Left ventricle myocardium inferior (tissue), 1 donor: Measurements from ENCODE around the gene TBCD. TPM values are rescaled to one million over a fixed set of nuclear protein-coding genes. Genes with fewer than 3 reads are reported as not detected.

Experiments
- DNase-seq: peaks from one replicate; pipeline ENCODE4 v3.0.0-alpha.2; 2020
- H3K27ac ChIP-seq: fragments of 200-600 bp; replicated peaks from 2 replicates; pipeline ENCODE4 v1.8.0; 2021
- H3K27me3 ChIP-seq: fragments of 200-600 bp; 2 replicates; pipeline ENCODE4 v1.8.0; 2021; ENCODE audit warnings: low read depth
- H3K36me3 ChIP-seq: fragments of 200-600 bp; 2 replicates; pipeline ENCODE4 v1.8.0; 2021
- H3K4me1 ChIP-seq: fragments of 200-600 bp; 2 replicates; pipeline ENCODE4 v1.8.0; 2021
- H3K4me3 ChIP-seq: fragments of 200-600 bp; 2 replicates; pipeline ENCODE4 v1.8.0; 2021; ENCODE audit warnings: mild to moderate bottlenecking, moderate library complexity
- H3K9me3 ChIP-seq: fragments of 200-600 bp; replicated peaks from 2 replicates; pipeline ENCODE4 v1.8.0; 2021
- intact Hi-C: fragments of 100-400 bp; cut with micrococcal nuclease; formaldehyde crosslinking; loops from one replicate; pipeline ENCODE4 v1.11.0; 2022
- total RNA-seq: library from RNA; stranded (reverse); fragmentation: NEBNext Ultra II Directional; extraction: Animal tissue kit (Norgen Biotek cat#: 25700); gene quantifications from one replicate; pipeline ENCODE4 v1.2.1, GENCODE V29; 2021
- TF ChIP-seq, protein P1 (sequence below): fragments of 200-600 bp; IDR thresholded peaks from 2 replicates; pipeline ENCODE4 v1.8.0; 2021; ENCODE audit warnings: antibody characterized with exemption, mild to moderate bottlenecking, borderline replicate concordance
- donor health status: DM: no; HTN: yes; CAD: no; lungs with severe emphysema.

The TBCD gene
- total RNA-seq, 1 donor from 2014 or later, result 48.0 TPM

GRCh38 chr17:82898976-82899514 lies 147.2 kb downstream of the TBCD start:
- intact Hi-C loops, result no loop called here
- Histone ChIP-seq H3K27ac (no peak overlapping the region), H3K4me1 (peaks cover 6% of the 10 kb centered on the region), H3K27me3 (no peaks in the 10 kb centered on the region), H3K4me3 (no peak overlapping the region), H3K9me3 (no peaks in the 10 kb centered on the region), H3K36me3 (peaks cover 33% of the 10 kb centered on the region)
- no peak for DNase-seq
- TF ChIP-seq, protein P1, sequence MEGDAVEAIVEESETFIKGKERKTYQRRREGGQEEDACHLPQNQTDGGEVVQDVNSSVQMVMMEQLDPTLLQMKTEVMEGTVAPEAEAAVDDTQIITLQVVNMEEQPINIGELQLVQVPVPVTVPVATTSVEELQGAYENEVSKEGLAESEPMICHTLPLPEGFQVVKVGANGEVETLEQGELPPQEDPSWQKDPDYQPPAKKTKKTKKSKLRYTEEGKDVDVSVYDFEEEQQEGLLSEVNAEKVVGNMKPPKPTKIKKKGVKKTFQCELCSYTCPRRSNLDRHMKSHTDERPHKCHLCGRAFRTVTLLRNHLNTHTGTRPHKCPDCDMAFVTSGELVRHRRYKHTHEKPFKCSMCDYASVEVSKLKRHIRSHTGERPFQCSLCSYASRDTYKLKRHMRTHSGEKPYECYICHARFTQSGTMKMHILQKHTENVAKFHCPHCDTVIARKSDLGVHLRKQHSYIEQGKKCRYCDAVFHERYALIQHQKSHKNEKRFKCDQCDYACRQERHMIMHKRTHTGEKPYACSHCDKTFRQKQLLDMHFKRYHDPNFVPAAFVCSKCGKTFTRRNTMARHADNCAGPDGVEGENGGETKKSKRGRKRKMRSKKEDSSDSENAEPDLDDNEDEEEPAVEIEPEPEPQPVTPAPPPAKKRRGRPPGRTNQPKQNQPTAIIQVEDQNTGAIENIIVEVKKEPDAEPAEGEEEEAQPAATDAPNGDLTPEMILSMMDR, result no peak

DNA sequence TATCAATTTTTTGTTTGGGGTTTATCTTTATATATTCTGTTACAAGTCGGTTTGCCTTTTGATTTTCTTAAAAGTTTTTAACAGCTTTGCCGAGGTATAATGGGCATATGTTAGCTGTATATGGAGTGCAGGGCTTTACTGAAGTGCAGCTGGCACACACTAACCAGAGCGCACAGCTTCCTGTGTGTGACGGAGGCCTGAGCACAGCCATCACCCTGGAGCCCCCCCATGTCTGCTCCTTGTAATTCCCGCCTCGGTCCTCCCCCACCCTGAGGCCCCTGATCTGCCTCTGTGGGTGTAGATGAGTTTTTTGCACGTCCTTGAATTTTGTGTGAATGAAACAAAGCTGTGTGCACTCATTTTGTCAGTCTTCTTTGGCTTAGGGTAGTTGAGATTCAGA lies 148.1 kb downstream of the TBCD start:
- intact Hi-C loops, result no loop called here
- peaks cover 42% of the 10 kb centered on the region for H3K36me3 ChIP-seq
- H3K27me3 ChIP-seq, result no peaks in the 10 kb centered on the region
- H3K4me3 ChIP-seq, result no peak overlapping the region
- DNase-seq, result no peak
- H3K9me3 ChIP-seq, result no peaks in the 10 kb centered on the region
- H3K27ac ChIP-seq, result no peak overlapping the region
- H3K4me1 ChIP-seq, result no peaks in the 10 kb centered on the region
- TF ChIP-seq, protein P1, result no peak

DNA sequence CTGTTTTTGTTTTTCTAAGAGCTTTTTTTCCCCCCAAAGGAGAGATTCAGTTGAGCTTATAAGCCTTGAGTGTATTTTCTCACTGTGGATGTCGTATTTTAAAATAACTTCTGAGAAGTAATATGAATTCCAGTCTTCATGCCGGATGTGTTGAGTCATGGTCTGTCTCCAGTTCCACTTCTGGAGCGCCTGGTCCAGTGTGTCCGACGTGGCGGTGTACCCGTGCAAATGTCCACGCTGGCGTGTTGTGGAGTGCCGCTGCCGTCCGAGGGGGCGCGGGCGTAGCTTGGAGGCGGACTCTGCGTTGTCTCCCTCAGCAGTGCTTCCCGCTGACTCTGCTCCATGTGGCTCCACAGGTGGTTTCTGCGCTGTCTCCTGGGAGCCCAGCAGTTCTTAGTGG lies 148.9 kb downstream of the TBCD start:
- intact Hi-C loops, result no loop called here
- DNase-seq, result no peak
- TF ChIP-seq, protein P1, result no peak
- H3K36me3 ChIP-seq, result peaks cover 47% of the 10 kb centered on the region
- no peaks in the 10 kb centered on the region for H3K27me3 ChIP-seq
- H3K4me1 ChIP-seq, result no peaks in the 10 kb centered on the region
- no peak overlapping the region for H3K4me3 ChIP-seq
- no peak overlapping the region for H3K27ac ChIP-seq
- H3K9me3 ChIP-seq, result no peaks in the 10 kb centered on the region

DNA sequence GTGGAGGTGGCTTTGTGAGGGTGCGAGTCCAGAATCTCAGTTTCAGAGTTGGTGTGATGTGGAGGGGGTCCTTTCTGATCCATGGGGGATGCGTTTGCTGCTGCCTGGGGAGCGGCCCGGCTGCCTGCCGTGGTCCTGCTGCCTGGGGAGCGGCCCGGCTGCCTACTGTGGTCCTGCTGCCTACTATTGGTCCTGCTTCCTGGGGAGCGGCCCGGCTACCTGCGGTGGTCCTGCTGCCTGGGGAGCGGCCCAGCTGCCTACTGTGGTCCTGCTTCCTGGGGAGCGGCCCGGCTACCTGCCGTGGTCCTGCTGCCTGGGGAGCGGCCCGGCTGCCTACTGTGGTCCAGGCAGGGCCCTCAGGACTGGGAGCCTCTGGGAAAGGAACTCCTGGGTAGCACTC lies 149.5 kb downstream of the TBCD start:
- no peaks in the 10 kb centered on the region for H3K4me1 ChIP-seq
- DNase-seq, result no peak
- H3K27me3 ChIP-seq, result no peaks in the 10 kb centered on the region
- H3K9me3 ChIP-seq, result no peaks in the 10 kb centered on the region
- peaks cover 53% of the 10 kb centered on the region for H3K36me3 ChIP-seq
- TF ChIP-seq, protein P1, result no peak
- no peak overlapping the region for H3K4me3 ChIP-seq
- intact Hi-C loops, result no loop called here
- H3K27ac ChIP-seq, result no peak overlapping the region

GRCh38 chr17:82901856-82902255 lies 150.0 kb downstream of the TBCD start:
- H3K27ac ChIP-seq, result no peak overlapping the region
- no peaks in the 10 kb centered on the region for H3K4me1 ChIP-seq
- no peak for DNase-seq
- TF ChIP-seq, protein P1, result no peak
- no peaks in the 10 kb centered on the region for H3K27me3 ChIP-seq
- intact Hi-C loops, result no loop called here
- H3K4me3 ChIP-seq, result no peak overlapping the region
- H3K36me3 ChIP-seq, result peaks cover 58% of the 10 kb centered on the region
- no peaks in the 10 kb centered on the region for H3K9me3 ChIP-seq
